ENCODE data around the gene CPA5.

DNA sequence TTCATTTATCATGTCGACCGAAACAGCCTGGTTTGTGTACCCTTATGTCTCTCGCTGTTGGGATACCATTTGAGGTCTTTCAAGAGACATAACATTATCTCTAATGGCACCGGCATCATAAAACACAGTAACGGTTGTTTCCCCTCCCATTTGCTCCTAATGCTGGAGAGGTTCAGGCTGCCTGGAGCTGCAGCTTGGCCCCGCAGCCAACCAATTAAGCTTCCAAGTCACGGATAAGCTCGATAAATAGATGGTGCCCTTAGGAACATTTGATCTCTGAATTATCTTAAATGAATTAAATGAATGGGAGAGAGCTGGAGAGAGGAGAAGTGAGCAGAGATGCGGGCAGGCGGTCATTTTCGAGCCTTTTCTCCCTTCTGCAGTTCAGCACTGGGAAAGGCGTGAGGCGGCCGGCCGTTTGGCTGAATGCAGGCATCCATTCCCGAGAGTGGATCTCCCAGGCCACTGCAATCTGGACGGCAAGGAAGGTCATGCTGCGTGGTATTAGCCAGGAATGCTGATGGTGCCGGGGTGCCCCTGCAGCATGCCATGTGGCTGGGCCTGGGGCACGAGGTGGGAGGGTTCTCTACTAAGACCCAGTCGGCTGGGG, 39.1 kb upstream of the CPA5 start:
- TF ChIP-seq CTCF (conservative IDR thresholded peaks at IDR 0.05; ENCODE audit: low read depth in 2 of 2) (no peak), EZH2 (IDR thresholded peaks at IDR 0.05; ENCODE audit: low read depth, unreplicated experiment) (no peak), REST (IDR thresholded peaks at IDR 0.05; ENCODE audit: unreplicated experiment) (no peak), EZH2phosphoT487 (IDR thresholded peaks at IDR 0.05; ENCODE audit: unreplicated experiment) (no peak), CREB1 (CRISPR knock-in tag; IDR thresholded peaks at IDR 0.05; ENCODE audit: low read depth) (no peak), POLR2AphosphoS5 (IDR thresholded peaks at IDR 0.05; ENCODE audit: low read depth) (no peak), STAT1 (IDR thresholded peaks at IDR 0.05; ENCODE audit: unreplicated experiment) (no peak), JUNB (IDR thresholded peaks at IDR 0.05; ENCODE audit: unreplicated experiment) (no peak), ZNF114 (CRISPR knock-in tag; IDR thresholded peaks at IDR 0.05) (no peak)

Data from GM23338 (cell line).